NCI-H2107 treated with DMSO at 0.1 percent for 48 hours (cell line): ENCODE measurements around the gene CRYBG1.

ENCODE experiments used
- DNase-seq: peaks from one replicate; lab custom pipeline; 2025; ENCODE audit not compliant: unreplicated experiment; lab: John Stamatoyannopoulos, UW

Gene CRYBG1

GRCh38 chr6:106360410-106360988 lies at the start of gene CRYBG1:
CRYBG1 (plus strand) TSS chr6:106360717; CDS start chr6:106360909, 192 bp downstream.
- DNase-seq, result peak; percentile 62

GRCh38 chr6:106315765-106316374 lies 44.6 kb upstream of the CRYBG1 start:
- peak; percentile 6 for DNase-seq

- DNase-seq, result no peak
Measured at GRCh38 chr6:106316375-106316766, 44.1 kb upstream of the CRYBG1 start.

- no peak for DNase-seq
Measured at GRCh38 chr6:106318061-106318460, 42.5 kb upstream of the CRYBG1 start.

- DNase-seq, result no peak
Measured at GRCh38 chr6:106318851-106319250, 41.7 kb upstream of the CRYBG1 start.

- no peak for DNase-seq
Measured at GRCh38 chr6:106321940-106322339, 38.6 kb upstream of the CRYBG1 start.

GRCh38 chr6:106324726-106325335 lies 35.7 kb upstream of the CRYBG1 start:
- no peak for DNase-seq

- DNase-seq, result peak; percentile 93
Measured at GRCh38 chr6:106325336-106326178, 35.0 kb upstream of the CRYBG1 start, which contains the start of gene ATG5. ATG5 (minus strand) TSS chr6:106325760; CDS start chr6:106316208, 9,552 bp downstream.

GRCh38 chr6:106334646-106335448 lies 25.7 kb upstream of the CRYBG1 start:
- peak; percentile 39 for DNase-seq

GRCh38 chr6:106339334-106340029 lies 21.0 kb upstream of the CRYBG1 start:
- peak; percentile 61 for DNase-seq

GRCh38 chr6:106347219-106347618 lies 13.3 kb upstream of the CRYBG1 start:
- no peak for DNase-seq

- no peak for DNase-seq
Measured at GRCh38 chr6:106356378-106356777, 4.1 kb upstream of the CRYBG1 start.

GRCh38 chr6:106359959-106360409 lies 533 bp upstream of the CRYBG1 start:
- DNase-seq, result no peak

- peak; percentile 21 for DNase-seq
Measured at GRCh38 chr6:106360989-106361430, 493 bp downstream of the CRYBG1 start.

- DNase-seq, result no peak
Measured at GRCh38 chr6:106363401-106364138, 3.1 kb downstream of the CRYBG1 start.

- DNase-seq, result no peak
Measured at GRCh38 chr6:106369739-106370138, 9.2 kb downstream of the CRYBG1 start.

- no peak for DNase-seq
Measured at GRCh38 chr6:106370639-106371038, 10.1 kb downstream of the CRYBG1 start.

- no peak for DNase-seq
Measured at GRCh38 chr6:106372838-106373501, 12.5 kb downstream of the CRYBG1 start.
